Subcutaneous adipose tissue (tissue), 4 donors: ENCODE results near the gene SELENON. TPM values are rescaled to one million over a fixed set of nuclear protein-coding genes. Genes with fewer than 3 reads are reported as not detected.

ENCODE experiments used
- total RNA-seq, 4 donors: library from RNA; depleted of rRNA; stranded (reverse); fragments of >200 nt; gene quantifications; one replicate each; pipeline ENCODE4 v1.1.0, GENCODE V29; 2016
- TF ChIP-seq, protein P1 (sequence below): fragments of 450-650 bp; IDR thresholded peaks from one replicate; pipeline ENCODE4 v1.5.1; 2016; ENCODE audit warnings: low read depth, mild to moderate bottlenecking, control low read depth, antibody characterized with exemption, moderate library complexity

SELENON gene
- total RNA-seq, 4 donors from 2014 or later: 20.9 to 52.0 (median 25.2) TPM

DNA sequence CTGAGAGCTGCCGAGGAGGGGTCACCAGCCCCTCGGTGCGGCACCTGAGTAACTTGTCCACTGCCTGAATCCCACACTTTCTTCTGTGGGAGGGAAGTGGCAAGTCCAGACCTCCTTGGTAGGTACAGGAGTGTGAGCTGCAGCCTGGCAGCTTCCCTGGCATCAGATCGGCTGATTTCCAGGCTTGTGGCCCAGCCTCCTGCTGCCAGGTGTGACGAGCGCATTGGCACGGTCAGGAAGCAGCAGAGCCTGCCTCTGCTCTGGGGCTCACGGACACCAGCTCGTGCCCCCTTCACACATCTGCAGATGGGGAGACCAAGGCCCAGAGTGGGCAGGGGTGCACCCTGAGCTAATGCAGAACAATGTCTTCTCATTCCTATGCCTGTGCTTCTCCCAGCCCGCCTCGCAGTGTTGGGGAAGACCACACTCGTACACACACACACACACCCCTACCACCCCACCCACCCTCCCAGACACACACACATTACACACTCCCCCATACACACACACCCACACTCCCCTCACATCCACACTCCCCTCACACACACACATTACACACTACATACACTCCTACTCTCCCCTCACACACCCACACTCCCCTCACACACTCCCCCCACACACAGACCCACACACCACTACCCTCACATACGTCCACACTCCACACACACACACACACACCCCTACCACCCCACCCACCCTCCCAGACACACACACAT is 33.1 kb upstream of the SELENON start:
- TF ChIP-seq, protein P1, sequence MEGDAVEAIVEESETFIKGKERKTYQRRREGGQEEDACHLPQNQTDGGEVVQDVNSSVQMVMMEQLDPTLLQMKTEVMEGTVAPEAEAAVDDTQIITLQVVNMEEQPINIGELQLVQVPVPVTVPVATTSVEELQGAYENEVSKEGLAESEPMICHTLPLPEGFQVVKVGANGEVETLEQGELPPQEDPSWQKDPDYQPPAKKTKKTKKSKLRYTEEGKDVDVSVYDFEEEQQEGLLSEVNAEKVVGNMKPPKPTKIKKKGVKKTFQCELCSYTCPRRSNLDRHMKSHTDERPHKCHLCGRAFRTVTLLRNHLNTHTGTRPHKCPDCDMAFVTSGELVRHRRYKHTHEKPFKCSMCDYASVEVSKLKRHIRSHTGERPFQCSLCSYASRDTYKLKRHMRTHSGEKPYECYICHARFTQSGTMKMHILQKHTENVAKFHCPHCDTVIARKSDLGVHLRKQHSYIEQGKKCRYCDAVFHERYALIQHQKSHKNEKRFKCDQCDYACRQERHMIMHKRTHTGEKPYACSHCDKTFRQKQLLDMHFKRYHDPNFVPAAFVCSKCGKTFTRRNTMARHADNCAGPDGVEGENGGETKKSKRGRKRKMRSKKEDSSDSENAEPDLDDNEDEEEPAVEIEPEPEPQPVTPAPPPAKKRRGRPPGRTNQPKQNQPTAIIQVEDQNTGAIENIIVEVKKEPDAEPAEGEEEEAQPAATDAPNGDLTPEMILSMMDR: no peak

DNA sequence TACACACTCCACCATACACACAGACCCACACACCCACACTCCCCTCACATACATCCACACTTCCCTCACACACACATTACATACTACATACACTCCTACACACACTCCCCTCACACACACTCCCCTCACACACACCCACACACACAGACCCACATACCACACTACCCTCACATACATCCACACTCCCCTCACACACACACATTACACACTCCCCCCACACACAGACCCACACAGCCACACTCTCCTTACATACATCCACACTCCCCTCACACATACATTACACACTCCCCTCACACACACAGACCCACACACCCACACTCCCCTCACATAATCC is 32.6 kb upstream of the SELENON start:
- TF ChIP-seq, protein P1: no peak

- TF ChIP-seq, protein P1: no peak
These were observed 31.0 kb upstream of the SELENON start for GRCh38 chr1:25768999-25769398.

GRCh38 chr1:25769625-25770383 is 30.2 kb upstream of the SELENON start:
- TF ChIP-seq, protein P1: no peak

GRCh38 chr1:25770541-25771220 is 29.3 kb upstream of the SELENON start:
- TF ChIP-seq, protein P1: no peak

DNA sequence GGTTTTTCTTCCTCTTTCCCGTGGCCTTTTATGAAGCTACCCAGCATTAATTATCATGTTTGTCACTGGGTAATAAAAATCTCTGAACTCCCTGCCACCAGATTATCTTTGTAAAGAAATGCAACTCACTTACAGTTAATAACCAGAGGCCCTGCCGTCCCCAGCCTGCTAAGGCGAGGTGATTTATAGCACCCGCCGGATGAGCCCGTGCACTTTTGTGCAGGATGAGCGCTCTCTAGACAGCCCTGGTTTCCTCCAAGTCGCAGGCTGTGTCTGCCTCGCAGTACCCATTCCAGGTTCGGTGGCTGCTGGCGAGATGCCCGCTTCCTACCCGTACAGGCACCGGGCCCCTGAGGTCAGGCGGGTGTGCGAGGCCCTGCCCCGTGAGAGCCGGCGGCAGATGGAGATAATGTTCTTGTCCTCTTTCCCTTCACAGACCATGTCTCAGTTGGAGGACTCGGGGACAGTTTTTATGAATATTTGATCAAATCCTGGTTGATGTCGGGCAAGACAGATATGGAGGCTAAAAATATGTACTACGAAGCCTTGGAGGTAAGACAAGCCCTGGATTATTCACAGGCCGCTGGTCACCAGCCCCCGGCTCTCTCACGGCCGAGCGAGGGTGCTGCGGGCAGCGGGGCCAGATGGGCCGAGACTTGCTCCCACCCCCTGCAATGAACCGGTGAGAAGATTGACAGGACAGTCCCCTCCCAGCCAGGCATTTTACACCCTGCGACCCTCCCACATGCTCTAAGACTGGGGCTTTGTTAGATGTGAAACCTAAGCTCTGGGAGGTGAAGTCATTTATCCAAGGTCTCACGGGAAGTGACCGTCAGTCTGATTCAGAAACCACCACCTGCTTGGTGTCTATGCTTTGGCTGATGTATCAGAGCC is 28.5 kb upstream of the SELENON start:
- TF ChIP-seq, protein P1: no peak
